ENCODE results near the gene TRIP4. TPM values are rescaled to one million over a fixed set of nuclear protein-coding genes. Genes with fewer than 3 reads are reported as not detected.

TRIP4 gene
- total and polyA plus RNA-seq, 2 experiments from 2014 or later, result 13.9 to 30.6 TPM

- no peaks in the 10 kb centered on the region for H4K20me1 ChIP-seq (ENCODE audit: insufficient read depth, poor library complexity, severe bottlenecking)
- no peaks in the 10 kb centered on the region for H3K9me3 ChIP-seq (ENCODE audit: low read depth)
- no peaks in the 10 kb centered on the region for H3K4me1 ChIP-seq (ENCODE audit: insufficient read depth)
- no peaks in the 10 kb centered on the region for H3K27me3 ChIP-seq
- H3K36me3 ChIP-seq (replicated peaks; ENCODE audit: insufficient read depth, low read depth), result no peaks in the 10 kb centered on the region
- no peak overlapping the region for H2AFZ ChIP-seq
- no peaks in the 10 kb centered on the region for H3K79me2 ChIP-seq
- H3K9me2 ChIP-seq (replicated peaks; ENCODE audit: insufficient read depth), result no peaks in the 10 kb centered on the region
- DNase-seq (ENCODE audit: low spot score), result no peak
- TF ChIP-seq EZH2phosphoT487 (IDR thresholded peaks at IDR 0.05; ENCODE audit: low read depth, severe bottlenecking, unreplicated experiment) (no peak), EZH2 (IDR thresholded peaks at IDR 0.05; ENCODE audit: borderline replicate concordance) (no peak)
- TF ChIP-seq, protein P1, sequence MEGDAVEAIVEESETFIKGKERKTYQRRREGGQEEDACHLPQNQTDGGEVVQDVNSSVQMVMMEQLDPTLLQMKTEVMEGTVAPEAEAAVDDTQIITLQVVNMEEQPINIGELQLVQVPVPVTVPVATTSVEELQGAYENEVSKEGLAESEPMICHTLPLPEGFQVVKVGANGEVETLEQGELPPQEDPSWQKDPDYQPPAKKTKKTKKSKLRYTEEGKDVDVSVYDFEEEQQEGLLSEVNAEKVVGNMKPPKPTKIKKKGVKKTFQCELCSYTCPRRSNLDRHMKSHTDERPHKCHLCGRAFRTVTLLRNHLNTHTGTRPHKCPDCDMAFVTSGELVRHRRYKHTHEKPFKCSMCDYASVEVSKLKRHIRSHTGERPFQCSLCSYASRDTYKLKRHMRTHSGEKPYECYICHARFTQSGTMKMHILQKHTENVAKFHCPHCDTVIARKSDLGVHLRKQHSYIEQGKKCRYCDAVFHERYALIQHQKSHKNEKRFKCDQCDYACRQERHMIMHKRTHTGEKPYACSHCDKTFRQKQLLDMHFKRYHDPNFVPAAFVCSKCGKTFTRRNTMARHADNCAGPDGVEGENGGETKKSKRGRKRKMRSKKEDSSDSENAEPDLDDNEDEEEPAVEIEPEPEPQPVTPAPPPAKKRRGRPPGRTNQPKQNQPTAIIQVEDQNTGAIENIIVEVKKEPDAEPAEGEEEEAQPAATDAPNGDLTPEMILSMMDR (IDR thresholded peaks at IDR 0.05; ENCODE audit: poor library complexity), result no peak
- no peak overlapping the region for H3K4me2 ChIP-seq
- no peak overlapping the region for H3K4me3 ChIP-seq
- 96% methylated on average over 3 of the region's 3 CpGs for WGBS (ENCODE audit: low lambda C conversion rate, missing lambda C conversion rate)
- H3K27ac ChIP-seq, result no peak overlapping the region
These were observed 37.6 kb downstream of the TRIP4 start for GRCh38 chr15:64425221-64425620.

DNA sequence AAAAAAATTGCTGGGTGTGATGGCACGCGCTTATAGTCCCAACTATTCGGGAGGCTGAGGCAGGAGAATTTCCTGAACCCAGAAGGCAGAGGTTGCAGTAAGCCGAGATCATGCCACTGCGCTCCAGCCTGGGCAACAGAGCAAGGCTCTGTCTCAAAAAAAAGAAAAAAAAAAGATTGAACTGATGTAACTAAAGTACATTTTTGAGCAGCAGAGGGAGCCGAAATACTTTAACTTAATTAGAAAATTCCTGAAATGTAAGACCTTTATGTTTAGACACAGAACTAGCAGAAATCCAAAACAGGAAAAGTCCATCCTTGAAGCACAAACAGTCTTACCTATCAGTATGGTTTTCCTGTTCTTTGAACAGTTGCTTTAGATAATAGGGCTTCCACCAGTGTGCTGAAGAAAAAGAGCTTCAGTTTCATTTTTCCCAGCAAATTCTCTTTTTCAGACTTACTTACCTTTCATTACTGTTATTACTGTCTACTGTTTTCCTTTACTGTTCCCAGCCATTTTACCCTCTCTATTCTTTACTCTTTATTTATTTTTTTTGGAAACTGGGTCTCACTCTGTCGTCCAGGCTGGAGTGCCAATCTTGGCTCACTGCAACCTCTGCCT, 39.3 kb downstream of the TRIP4 start:
- 86% methylated on average over 7 of the region's 7 CpGs for WGBS (ENCODE audit: low lambda C conversion rate, missing lambda C conversion rate)
- Histone ChIP-seq H3K9me3 (ENCODE audit: low read depth) (no peaks in the 10 kb centered on the region), H3K9me2 (replicated peaks; ENCODE audit: insufficient read depth) (no peaks in the 10 kb centered on the region), H4K20me1 (ENCODE audit: insufficient read depth, poor library complexity, severe bottlenecking) (no peaks in the 10 kb centered on the region), H3K36me3 (replicated peaks; ENCODE audit: insufficient read depth, low read depth) (no peaks in the 10 kb centered on the region), H3K4me3 (no peak overlapping the region), H3K79me2 (no peaks in the 10 kb centered on the region), H3K4me1 (ENCODE audit: insufficient read depth) (no peaks in the 10 kb centered on the region), H2AFZ (no peak overlapping the region), H3K27ac (no peak overlapping the region), H3K27me3 (no peaks in the 10 kb centered on the region), H3K4me2 (no peak overlapping the region)
- no peak for TF ChIP-seq EZH2 (IDR thresholded peaks at IDR 0.05; ENCODE audit: borderline replicate concordance)
- TF ChIP-seq, protein P1 (IDR thresholded peaks at IDR 0.05; ENCODE audit: poor library complexity), result peak; percentile 58
- DNase-seq (ENCODE audit: low spot score), result peak; percentile 55

DNA sequence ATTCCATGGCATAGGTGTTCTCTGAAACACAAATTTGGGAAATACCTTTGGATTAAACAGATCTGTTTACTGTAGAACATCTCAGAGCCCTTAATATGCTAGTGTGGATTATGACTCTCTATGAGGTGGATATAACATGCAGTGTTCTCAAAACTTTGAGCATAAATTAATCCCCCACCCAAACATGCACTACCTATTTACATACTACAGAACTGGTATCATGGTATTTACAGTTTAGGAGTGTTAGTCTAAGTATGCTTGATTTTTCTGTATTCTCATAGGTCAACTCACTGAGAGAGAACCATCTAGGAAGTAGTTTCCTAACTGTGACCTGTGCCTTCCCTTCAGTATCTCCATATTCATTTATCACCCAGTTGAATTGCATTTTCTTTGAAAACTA, 41.8 kb downstream of the TRIP4 start:
- H3K27me3 ChIP-seq, result no peaks in the 10 kb centered on the region
- H4K20me1 ChIP-seq (ENCODE audit: insufficient read depth, poor library complexity, severe bottlenecking), result no peaks in the 10 kb centered on the region
- TF ChIP-seq EZH2phosphoT487 (IDR thresholded peaks at IDR 0.05; ENCODE audit: low read depth, severe bottlenecking, unreplicated experiment), result no peak
- TF ChIP-seq, protein P1 (IDR thresholded peaks at IDR 0.05; ENCODE audit: poor library complexity), result no peak
- no peak for TF ChIP-seq EZH2 (IDR thresholded peaks at IDR 0.05; ENCODE audit: borderline replicate concordance)
- H3K27ac ChIP-seq, result no peak overlapping the region
- no peak for DNase-seq (ENCODE audit: low spot score)
- H3K36me3 ChIP-seq (replicated peaks; ENCODE audit: insufficient read depth, low read depth), result no peaks in the 10 kb centered on the region
- no peaks in the 10 kb centered on the region for H3K9me2 ChIP-seq (replicated peaks; ENCODE audit: insufficient read depth)
- H3K4me1 ChIP-seq (ENCODE audit: insufficient read depth), result no peaks in the 10 kb centered on the region
- no peaks in the 10 kb centered on the region for H3K9me3 ChIP-seq (ENCODE audit: low read depth)
- H3K79me2 ChIP-seq, result no peaks in the 10 kb centered on the region
- no peak overlapping the region for H3K4me3 ChIP-seq
- H2AFZ ChIP-seq, result no peak overlapping the region
- no peak overlapping the region for H3K4me2 ChIP-seq

Data from hepatocyte (in vitro differentiated cells).